GM20431 (cell line): Measurements from ENCODE around the gene CLSTN1.

Source experiments
- in situ Hi-C: fragments of 300-500 bp; cut with MseI, MboI; formaldehyde crosslinking; loops from one replicate; pipeline ENCODE4 v1.15.0; 2020; ENCODE audit warnings: low sequenced_read_pairs; ENCODE audit not compliant: unreplicated experiment

Gene CLSTN1

DNA sequence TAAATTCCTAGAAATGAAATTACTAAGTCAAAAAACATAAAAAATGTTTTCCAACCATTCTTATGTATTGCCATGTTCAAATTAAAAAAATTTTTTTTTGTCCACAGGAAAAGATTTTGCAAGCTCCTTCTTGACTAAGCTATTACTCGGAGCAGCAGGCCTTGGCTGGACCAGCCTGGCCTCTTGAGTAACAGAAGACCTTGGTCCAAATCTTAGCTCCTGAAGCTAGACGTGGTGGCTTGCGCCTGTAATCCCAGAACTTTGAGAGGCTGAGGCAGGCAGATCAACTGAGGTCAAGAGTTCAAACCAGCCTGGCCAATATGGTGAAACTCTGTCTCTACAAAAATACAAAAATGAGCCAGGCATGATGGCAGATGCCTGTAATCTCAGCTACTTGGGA, 77.6 kb downstream of the CLSTN1 start:
- in situ Hi-C loops: no loop called here

DNA sequence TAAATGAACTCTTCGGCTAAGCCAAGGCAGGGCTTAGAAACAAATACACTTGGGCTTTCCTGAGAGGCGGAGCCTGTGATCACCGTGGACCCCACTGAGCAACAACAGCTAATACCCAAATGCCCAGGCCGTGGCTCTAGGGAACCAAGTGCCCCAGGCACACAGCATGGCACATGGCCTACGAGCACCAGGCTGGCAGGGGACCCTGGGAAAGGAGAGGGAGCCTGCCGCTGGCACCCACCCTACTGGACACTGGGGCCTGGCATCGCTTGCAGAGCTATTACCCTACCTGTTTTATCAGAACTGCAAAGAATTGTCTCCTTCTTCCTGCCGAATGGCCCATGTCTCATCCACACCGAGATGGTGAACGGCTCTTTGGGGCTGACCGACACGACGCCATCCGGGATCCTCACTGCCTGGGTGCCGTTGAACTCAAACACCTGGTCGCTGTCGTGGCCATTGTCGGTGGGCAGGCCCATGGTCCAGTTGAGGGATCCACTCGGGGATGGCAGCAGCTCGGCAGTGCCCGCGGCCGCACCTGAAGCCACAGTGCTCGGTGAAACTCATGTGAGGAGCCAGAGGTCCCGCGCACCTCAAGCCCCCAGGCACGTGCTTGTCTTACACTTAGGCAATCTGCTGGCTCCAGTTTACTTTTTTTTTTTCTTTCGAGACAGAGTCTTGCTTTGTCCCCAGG, 79.5 kb downstream of the CLSTN1 start:
- in situ Hi-C loops: no loop called here

DNA sequence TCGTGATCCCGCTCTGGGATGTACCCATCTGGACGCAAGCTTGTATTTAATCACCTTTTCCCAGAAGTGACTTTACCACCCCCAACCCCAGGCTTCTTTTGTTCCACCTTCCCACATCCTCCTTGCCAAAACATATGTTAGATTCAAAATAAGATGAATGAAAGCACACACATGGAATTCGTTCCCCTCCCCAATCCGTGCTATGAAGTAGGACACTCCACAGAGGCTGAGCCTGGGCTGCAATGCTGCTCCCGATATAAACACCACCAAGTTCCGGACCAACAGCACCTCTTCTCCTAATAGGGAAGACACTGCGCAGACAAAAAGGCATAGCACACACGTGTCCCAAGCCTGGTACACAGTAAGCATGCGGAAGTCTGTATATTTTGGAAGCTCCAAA, 86.1 kb downstream of the CLSTN1 start:
- in situ Hi-C loops: no loop called here

DNA sequence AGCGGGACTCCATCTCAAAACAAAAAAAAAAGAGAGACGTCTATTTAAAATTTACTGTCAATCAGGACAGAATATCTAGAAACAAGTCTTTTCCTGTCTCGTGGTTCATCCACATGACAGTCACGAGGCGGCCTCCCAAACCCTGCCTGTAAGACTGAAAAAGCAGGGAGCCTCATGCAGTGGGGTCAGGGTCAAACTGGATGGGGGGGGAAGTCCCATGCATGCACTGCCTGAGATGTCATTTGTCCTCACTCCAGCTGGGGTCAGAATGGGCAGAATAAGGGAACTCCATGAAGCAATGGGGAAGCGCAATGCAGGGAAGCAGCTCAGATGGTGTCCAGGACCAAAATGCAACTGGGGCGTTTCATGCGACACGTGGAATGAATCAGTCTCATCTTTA, 86.7 kb downstream of the CLSTN1 start:
- in situ Hi-C loops: no loop called here

DNA sequence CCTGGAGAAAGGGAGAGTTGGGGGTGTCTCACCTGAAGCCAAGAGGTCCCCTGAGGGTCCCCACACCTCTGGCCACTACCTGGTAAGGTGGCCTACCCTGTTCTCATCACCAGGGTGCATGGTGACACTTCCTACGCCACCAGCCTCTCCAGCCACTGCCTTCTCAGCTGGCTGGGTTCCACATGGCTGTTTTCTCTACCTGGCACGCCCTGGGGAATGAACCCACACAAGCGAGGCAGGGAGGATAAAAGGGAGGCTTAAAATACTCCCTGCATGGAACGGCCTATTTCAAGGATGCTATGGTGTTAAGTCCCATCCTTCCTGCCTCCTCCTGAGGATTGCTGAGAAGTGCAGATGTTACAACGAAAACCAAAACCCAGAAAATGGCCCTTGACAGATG, 87.5 kb downstream of the CLSTN1 start:
- in situ Hi-C loops: no loop called here

DNA sequence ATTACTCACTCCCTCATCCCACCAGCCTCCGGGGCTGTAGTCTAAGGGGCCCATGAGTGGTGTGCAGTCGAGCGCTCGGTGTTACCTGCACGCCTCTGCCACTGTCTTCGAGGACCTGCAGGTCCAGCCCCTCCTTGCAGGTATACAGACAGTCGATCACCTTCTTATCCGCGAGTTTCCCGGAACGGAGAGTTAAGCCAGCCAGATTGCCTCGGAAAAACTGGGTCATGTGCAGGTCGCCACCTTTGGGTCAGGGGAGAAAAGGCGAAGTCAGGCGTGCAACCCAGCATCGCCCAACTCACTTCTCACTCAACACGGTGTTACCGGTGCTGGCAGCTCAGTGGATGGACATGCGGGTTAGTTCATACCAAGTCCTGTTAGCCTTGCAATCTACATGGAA, 88.0 kb downstream of the CLSTN1 start:
- in situ Hi-C loops: no loop called here

DNA sequence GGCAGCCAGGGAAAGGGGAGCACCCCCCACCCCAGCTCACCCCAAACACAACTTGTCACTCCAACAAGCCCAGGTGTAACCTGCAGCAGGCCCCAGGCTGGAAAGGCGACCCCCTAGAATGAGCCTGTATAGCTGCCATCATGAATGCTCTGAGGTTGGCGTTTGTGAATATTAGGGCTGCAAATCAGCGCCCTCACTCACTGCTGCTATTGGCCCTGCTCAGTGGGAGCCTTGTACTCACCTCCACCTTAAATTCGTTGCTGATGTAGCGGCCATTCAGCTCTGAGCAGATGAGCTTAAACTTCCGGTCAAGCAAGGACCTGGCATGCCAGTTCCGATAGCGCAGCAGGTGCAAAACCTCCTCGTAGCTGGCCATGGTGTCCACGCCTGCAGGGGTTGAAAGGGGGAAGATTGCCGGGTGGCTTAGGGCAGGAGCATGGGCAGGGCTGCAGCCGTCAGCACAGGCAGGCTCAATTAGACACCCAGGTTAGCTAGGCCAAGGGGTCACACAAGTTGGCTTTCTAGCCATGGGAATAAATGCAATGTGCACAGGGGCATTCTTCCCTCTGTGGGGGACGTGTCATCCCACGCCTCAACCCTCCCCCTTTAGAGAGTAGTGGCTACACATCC, 90.5 kb downstream of the CLSTN1 start:
- in situ Hi-C loops: no loop called here

DNA sequence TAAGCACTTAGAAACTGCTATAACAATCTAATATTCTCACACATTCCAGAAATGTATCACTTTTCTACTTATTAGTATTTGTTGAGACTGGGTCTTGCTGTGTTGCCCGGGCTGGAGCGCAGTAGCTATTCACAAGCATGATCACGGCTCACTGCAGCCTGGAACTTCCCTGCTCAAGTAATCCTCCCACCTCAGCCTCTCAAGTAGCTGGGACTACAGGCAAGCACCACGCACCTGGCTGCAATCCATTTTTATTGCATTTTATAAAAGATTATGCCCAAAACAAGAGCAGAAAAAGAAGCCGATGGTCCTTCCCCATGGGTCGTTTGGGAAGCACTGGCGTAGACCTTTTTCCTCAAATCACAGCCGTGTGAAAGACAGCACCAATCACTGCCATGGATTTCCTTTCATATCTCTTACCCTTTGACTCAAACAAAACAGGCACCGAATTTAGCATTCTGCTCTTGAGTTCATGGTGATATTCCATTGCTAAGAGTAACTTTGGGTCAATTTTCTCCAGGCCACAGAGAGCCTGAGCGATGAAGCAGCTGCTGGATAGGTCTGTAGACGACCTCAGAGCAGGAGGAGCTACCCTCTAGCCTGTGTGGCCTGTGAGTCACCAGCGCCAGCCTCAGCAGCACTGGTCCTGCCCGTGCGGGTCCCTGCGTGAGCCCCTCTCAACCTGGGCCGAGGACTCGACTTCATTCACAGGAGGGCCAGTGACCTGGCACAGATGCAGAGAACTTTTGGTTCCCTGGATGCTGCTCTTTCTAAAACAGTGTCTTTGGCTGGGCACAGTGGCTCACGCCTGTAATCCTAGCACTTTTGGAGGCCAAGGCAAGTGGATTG, 91.4 kb downstream of the CLSTN1 start:
- in situ Hi-C loops: no loop called here

DNA sequence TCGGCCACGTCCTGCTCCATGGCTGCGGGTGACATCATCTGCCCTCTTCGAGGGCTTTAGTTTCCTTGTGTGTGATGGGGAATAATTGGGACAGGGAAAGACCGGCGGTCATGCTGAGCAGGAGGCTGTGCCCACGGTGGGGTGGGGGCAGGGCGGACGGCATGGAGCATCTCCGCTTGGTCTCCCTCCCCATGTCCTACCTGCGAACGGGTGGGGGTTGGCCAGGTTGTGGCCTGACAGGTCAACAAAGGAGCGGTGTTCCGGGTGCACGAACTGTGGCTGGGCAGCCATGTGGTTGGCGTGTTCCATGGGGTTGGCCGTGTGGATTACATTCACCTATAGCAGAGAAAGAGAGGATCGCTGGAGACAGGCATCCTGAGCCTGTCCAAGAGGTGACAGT, 92.2 kb downstream of the CLSTN1 start:
- in situ Hi-C loops: no loop called here

DNA sequence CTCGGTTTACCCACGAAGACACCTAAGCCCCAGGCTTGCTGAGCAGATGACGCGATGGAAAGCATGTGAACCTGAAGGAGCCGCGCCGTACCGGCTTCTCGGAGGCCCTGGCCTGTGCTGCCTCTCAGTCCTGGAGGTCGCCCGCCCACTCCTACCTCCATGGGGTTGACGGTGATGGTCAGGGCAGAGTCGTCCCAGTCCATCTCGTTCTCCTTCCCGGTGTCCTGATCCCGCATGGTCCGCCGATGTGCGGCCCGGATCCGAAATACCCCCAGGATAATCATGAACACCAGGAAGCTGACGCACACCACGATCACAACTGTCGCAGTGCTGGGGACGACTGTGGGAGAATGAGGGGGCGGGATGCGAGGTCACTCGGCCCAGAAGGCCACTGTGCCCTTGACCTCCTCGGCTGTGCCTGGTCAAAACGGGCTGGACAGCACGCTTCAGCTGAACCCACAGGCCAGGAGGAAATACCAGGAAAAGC, 92.7 kb downstream of the CLSTN1 start:
- in situ Hi-C loops: no loop called here

DNA sequence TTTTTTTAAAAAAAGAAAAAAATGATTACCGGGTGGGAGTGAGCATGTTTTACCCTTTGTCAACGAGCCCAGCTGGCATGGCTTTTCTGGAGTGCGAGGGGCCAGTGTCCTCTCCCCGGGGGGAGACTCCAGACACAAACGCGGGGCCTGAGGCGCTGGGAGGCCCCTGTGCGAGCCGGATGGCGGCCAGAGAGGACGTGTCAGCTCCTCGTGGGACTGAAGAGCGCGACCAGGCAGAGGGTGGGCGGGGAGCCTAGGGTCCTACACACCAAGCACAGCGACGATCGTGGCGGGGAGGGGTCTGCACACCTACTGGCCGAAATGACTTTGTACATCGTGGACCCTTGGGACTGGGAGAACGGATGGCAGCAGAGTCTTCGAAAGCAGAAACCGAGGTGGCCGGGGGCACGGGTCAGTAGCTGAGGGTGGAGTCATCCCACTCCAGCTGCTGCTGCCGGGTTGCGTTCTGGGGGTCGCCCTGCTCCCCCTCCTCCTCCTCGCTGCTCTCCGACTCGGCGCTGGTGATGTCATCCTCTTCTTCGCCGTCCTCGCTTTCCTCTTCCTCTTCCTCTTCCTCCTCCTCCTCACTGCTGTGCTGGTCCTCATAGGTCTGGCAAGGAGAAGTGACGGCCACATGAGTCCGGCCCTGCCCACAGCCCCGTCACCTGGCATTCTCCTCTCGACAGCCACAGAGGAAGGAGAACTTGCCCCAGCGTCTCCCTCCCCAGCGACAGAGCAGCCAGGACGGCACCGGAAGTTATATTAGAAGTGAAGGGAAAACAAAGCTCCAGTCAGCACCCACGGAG, 93.5 kb downstream of the CLSTN1 start:
- in situ Hi-C loops: no loop called here

DNA sequence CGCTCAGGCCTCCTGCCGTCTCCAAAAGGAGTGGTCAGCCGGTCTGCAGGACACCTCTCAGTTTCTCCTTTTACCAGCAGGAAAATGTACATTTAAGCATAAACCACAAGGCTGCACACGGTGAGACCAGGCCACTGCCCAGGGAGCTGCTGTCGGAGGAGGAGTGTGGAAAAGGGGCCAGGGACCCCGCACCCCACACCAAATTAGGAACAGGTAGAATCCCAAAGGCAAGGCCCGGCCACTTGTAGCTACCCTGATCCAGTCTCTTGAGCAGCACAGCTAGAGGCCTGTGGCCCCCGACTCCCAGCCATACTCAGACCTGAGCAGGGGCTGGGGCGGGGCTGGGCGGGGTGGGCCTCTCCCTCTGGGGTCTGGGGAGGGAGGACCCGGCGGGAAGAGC, 94.2 kb downstream of the CLSTN1 start:
- in situ Hi-C loops: no loop called here

DNA sequence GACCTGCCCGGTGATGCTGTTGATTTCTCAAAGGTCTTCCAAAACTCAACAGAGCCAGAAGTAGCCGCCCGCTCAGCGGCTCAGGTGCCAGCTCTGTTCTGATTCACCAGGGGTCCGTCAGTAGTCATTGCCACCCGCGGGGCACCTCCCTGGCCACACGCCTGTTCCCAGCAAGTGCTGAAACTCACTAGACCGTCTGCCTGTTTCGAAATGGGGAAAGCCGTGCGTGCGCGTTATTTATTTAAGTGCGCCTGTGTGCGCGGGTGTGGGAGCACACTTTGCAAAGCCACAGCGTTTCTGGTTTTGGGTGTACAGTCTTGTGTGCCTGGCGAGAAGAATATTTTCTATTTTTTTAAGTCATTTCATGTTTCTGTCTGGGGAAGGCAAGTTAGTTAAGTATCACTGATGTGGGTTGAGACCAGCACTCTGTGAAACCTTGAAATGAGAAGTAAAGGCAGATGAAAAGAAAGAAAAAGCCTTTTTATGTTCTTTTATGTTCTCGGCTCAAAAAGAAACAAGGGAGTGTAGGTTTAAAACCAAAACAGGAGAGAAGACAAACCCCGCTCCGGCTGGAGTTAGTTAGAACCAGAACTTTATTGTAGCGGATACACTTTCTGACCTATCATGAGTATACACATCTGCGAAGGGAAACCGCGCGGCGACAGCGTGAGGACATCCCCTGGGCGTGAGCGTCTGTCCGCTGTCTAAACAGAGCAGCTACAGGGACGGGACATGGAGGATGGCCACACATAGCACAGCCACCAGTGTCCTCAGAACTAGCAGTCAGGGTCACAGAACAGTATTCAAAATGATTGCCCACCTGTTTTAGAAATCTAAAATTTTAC, 95.1 kb downstream of the CLSTN1 start:
- in situ Hi-C loops: no loop called here

DNA sequence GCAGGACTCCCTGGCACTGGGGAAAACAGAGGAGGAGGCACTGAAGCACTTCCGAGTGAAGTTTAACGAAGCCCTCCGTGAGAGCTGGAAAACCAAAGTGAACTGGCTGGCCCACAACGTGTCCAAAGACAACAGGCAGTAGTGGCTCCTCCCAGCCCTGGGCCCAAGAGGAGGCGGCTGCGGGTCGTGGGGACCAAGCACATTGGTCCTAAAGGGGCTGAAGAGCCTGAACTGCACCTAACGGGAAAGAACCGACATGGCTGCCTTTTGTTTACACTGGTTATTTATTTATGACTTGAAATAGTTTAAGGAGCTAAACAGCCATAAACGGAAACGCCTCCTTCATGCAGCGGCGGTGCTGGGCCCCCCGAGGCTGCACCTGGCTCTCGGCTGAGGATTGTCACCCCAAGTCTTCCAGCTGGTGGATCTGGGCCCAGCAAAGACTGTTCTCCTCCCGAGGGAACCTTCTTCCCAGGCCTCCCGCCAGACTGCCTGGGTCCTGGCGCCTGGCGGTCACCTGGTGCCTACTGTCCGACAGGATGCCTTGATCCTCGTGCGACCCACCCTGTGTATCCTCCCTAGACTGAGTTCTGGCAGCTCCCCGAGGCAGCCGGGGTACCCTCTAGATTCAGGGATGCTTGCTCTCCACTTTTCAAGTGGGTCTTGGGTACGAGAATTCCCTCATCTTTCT, 96.7 kb downstream of the CLSTN1 start:
- in situ Hi-C loops: no loop called here

DNA sequence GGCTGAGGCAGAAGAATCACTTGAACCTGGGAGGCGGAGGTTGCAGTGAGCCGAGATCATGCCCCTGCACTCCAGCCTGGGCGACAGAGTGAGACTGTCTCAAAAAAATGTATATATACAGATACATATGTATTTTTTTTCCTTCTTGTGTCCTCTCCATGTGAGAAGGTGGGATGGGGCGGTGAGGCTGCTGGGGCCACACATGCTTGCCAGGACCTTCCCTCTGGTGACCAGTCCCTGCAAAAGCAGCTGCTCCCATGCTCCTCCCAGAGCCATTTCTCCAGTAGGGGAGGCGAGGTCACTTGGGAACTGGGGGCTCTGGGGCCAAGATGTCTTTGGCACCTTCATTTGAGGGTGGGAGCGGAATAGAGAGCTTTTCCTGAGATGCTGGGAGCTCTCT, 97.4 kb downstream of the CLSTN1 start:
- in situ Hi-C loops: no loop called here

DNA sequence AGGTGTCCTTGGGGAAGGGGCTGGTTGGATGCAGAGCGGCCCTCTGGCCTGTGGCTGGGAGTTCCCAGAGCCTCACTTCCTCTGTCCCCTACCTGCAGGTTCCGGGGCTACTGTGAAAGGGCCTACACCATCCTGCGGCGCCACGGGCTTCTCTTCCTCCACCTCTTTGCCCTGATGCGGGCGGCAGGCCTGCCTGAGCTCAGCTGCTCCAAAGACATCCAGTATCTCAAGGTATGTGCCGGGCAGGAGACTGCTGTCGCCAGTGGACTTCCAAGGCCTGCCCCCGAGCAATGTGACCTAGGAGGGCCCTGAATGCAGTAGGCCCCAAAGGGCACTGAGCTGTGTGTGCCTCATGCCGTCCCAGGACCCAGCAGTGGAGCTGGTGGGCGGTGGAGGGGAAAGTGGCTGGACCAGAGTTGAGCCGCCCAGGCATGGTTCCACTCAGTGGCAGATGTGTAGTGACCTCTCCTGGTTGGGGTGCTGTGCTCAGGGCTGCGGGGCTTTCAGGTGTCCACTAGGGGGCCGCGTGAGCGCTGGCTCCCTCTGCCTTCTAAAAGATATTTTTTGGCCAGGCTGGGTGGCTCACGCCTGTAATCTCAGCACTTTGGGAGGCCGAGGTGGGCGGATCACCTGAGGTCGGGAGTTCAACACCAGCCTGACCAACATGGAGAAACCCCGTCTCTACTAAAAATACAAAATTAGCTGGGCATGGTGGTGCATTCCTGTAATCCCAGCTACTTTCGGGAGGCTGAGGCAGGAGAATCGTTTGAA, 98.9 kb downstream of the CLSTN1 start:
- in situ Hi-C loops: no loop called here

DNA sequence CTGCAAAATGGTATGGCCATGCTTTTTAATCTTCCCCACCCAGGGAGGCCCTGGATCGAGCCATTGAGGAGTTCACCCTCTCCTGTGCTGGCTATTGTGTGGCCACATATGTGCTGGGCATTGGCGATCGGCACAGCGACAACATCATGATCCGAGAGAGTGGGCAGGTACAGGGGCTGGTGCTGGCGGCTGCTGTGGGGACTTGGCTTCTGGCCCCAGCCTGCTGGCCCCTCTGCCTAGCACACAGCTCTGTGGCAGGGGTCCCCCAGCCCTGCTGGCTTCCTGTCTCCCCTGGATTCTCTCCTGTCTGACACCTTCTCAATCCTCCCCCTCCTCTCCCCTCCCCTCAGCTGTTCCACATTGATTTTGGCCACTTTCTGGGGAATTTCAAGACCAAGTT, 99.8 kb downstream of the CLSTN1 start:
- in situ Hi-C loops: no loop called here
